Measurements from ENCODE around the gene MT2A. TPM values are rescaled to one million over a fixed set of nuclear protein-coding genes. Genes with fewer than 3 reads are reported as not detected.

The MT2A gene
- 0.28 TPM in 1 of 2 replicates, not detected in the other for total RNA-seq
- 1.6 and 2.1 TPM in 2 replicates for polyA plus RNA-seq

DNA sequence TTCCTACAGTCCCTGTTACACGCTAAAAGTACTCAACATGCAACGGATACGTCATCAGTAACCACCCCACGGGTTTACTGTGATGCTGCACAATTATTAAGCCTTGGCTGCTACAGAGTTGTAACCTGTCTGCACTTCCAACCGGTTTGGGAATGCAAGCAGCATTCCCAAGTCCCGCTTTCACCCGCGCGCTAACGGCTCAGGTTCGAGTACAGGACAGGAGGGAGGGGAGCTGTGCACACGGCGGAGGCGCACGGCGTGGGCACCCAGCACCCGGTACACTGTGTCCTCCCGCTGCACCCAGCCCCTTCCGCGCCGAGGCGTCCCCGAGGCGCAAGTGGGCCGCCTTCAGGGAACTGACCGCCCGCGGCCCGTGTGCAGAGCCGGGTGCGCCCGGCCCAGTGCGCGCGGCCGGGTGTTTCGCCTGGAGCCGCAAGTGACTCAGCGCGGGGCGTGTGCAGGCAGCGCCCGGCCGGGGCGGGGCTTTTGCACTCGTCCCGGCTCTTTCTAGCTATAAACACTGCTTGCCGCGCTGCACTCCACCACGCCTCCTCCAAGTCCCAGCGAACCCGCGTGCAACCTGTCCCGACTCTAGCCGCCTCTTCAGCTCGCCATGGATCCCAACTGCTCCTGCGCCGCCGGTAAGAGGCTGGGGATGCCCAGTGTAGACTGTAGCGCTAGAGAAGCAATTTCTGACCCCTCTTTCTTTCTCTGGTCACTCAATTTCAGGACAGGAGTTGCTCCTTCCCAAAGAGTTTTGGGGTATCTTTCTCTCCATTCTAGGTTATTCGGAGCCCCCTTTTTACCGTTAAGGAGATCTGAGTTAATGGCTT lies at the start of gene MT2A:
Gene MT2A, plus strand, starts transcription at position 542 of the 833 bp plus-strand sequence. Its CDS starts 72 bp downstream, at position 614.
- no peaks in the 10 kb centered on the region for H3K36me3 ChIP-seq
- H3K4me3 ChIP-seq: peak within 1 kb of the TSS; percentile 18
- H3K4me1 ChIP-seq (ENCODE audit: low read depth): peaks cover 11% of the 10 kb centered on the region
- TF ChIP-seq, protein P1, sequence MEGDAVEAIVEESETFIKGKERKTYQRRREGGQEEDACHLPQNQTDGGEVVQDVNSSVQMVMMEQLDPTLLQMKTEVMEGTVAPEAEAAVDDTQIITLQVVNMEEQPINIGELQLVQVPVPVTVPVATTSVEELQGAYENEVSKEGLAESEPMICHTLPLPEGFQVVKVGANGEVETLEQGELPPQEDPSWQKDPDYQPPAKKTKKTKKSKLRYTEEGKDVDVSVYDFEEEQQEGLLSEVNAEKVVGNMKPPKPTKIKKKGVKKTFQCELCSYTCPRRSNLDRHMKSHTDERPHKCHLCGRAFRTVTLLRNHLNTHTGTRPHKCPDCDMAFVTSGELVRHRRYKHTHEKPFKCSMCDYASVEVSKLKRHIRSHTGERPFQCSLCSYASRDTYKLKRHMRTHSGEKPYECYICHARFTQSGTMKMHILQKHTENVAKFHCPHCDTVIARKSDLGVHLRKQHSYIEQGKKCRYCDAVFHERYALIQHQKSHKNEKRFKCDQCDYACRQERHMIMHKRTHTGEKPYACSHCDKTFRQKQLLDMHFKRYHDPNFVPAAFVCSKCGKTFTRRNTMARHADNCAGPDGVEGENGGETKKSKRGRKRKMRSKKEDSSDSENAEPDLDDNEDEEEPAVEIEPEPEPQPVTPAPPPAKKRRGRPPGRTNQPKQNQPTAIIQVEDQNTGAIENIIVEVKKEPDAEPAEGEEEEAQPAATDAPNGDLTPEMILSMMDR (IDR thresholded peaks at IDR 0.05; ENCODE audit: low read depth, low read length): no peak
- H3K27me3 ChIP-seq: peaks cover 63% of the 10 kb centered on the region
- H3K9me3 ChIP-seq (ENCODE audit: low read depth): no peaks in the 10 kb centered on the region
- H3K27ac ChIP-seq: no peak within 1 kb of the TSS
- peak; percentile 92 to 98 for DNase-seq (ENCODE audit: low read depth in 1 of 2, low spot score in 1 of 2)

DNA sequence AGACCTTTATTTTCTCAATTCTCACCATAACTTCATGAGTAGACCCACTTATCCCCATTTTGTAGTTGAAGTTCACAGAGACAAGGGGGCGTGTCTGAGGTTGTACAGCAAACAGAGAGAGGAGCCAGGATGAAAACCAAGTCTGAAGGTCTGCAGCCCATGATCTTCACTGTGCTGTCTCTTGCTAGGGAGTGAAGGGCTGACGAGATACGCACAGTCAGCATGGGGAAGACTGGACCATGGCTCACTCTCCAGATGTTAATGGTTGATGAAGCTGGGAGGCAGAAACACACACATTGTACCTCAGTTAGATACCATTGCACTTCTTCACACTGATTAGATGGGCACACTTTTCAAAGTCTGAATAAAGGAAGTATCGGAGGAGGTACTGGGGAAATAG lies 49.3 kb upstream of the MT2A start:
- H3K27me3 ChIP-seq: peaks cover 7% of the 10 kb centered on the region

DNA sequence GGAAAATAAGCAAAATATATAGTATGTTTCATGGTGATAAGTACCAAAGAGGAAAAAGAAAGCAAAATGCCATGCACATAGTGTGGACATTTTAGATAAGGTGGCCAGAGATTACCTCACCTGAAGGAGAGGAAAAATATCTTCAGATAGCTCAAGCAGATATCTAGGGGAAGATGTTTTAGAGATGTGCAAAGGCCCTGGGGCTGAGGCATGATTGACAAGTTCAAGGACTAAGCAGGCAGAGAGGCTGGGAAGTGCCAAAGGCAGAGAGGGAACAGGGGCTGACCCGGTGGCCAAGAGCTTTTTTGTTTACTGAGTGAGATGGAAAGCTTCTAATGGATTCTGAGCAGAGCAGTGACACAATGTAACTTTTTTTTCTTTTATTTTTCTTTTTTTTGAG lies 47.9 kb upstream of the MT2A start:
- H3K27me3 ChIP-seq: peaks cover 13% of the 10 kb centered on the region
- TF ChIP-seq, protein P1 (IDR thresholded peaks at IDR 0.05; ENCODE audit: low read depth, low read length): no peak
- no peaks in the 10 kb centered on the region for H3K36me3 ChIP-seq
- H3K4me3 ChIP-seq: no peak overlapping the region
- no peak overlapping the region for H3K27ac ChIP-seq
- DNase-seq (ENCODE audit: low read depth in 1 of 2, low spot score in 1 of 2): no peak
- H3K9me3 ChIP-seq (ENCODE audit: low read depth): no peaks in the 10 kb centered on the region
- no peaks in the 10 kb centered on the region for H3K4me1 ChIP-seq (ENCODE audit: low read depth)

More for the DNA sequence above, 49.3 kb upstream of the MT2A start:
- Histone ChIP-seq H3K4me1 (ENCODE audit: low read depth) (no peaks in the 10 kb centered on the region), H3K36me3 (no peaks in the 10 kb centered on the region), H3K27ac (no peak overlapping the region), H3K4me3 (no peak overlapping the region), H3K9me3 (ENCODE audit: low read depth) (no peaks in the 10 kb centered on the region)
- TF ChIP-seq, protein P1 (IDR thresholded peaks at IDR 0.05; ENCODE audit: low read depth, low read length): no peak
- DNase-seq (ENCODE audit: low read depth in 1 of 2, low spot score in 1 of 2): no peak

DNA sequence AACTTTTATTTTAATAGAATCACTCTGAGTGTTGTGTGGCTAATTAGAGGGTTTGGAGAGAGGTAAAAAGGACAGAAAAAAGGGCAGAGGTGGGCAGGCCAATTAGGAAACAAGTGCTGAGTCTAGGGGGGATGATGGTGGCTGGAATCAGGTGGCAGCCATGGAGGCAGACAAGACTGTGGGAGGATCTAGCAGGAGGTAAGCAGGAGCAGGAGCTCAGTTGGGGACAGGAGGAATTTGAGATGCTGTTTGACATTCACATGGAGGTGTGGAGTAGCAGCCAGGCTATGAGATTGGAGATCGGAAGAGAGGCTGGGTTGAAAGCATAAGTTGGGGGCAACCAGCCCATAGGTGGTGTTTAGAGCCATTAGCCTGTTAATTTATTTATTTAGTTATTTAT lies 47.3 kb upstream of the MT2A start:
- TF ChIP-seq, protein P1 (IDR thresholded peaks at IDR 0.05; ENCODE audit: low read depth, low read length): no peak
- Histone ChIP-seq H3K27ac (no peak overlapping the region), H3K4me1 (ENCODE audit: low read depth) (no peaks in the 10 kb centered on the region), H3K9me3 (ENCODE audit: low read depth) (no peaks in the 10 kb centered on the region), H3K27me3 (peaks cover 9% of the 10 kb centered on the region), H3K36me3 (no peaks in the 10 kb centered on the region), H3K4me3 (no peak overlapping the region)
- no peak for DNase-seq (ENCODE audit: low read depth in 1 of 2, low spot score in 1 of 2)

DNA sequence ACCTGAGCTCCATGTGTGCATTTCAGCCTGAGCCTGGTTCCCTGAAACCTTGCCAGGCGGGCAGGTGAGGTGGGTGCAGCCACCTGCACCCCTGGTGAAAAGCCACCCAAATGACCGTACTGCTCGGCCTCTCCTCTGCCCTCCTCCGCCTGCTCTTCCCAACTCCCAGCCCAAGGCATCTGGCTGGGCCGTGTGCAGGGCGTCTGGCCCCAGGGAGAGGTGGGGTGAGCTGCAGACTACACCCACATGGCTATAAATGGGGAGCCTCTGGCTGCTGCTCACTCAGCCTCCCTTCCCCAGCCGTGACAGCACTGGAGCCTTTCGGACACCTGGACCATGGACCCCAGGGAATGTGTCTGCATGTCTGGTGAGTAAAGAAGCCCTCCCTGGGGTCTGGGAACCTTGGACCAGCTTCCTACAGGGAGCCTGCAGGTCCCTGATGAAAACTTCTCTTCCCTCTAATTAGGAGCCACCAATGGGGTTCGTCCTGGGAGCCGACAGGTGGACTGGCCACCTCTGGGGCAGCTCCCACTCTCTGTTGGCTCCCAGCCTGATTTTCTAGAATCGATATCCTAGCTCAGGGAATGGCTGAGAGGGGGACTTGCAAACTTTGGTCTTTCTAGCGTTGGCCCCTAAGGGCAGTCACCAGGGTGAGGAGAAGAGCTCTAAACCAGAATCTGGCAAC lies 43.4 kb upstream of the MT2A start, which contains the start of gene MT4:
Gene MT4, plus strand, starts transcription at position 281 of the 685 bp plus-strand sequence. Its CDS starts 56 bp downstream, at position 337.
- Histone ChIP-seq H3K9me3 (ENCODE audit: low read depth) (no peaks in the 10 kb centered on the region), H3K4me1 (ENCODE audit: low read depth) (no peaks in the 10 kb centered on the region), H3K36me3 (no peaks in the 10 kb centered on the region), H3K27me3 (peaks cover 19% of the 10 kb centered on the region), H3K4me3 (no peak within 1 kb of the TSS), H3K27ac (no peak within 1 kb of the TSS)
- no peak for DNase-seq (ENCODE audit: low read depth in 1 of 2, low spot score in 1 of 2)
- TF ChIP-seq, protein P1 (IDR thresholded peaks at IDR 0.05; ENCODE audit: low read depth, low read length): no peak
